OCI-M2 (cell line): Measurements from ENCODE around the gene AKAP8.
"Not testable (repeated sequence)": the region's sequence is repeated elsewhere in the genome, so short reads cannot be mapped to it uniquely, and the experiment has no call there.

Experiments used
- DNase-seq: peaks from one replicate; lab custom pipeline; 2025; ENCODE audit not compliant: unreplicated experiment; lab: John Stamatoyannopoulos, UW

Gene AKAP8

GRCh38 chr19:15335992-15336391 lies 43.6 kb downstream of the AKAP8 start:
- DNase-seq = not testable (repeated sequence)

- no peak for DNase-seq
Measured at GRCh38 chr19:15332311-15332996, 47.1 kb downstream of the AKAP8 start, which contains the start of gene BRD4. BRD4 (minus strand) TSS chr19:15332539; CDS start chr19:15273099, 59,440 bp downstream.

- DNase-seq = no peak
Measured at GRCh38 chr19:15331419-15332310, 47.9 kb downstream of the AKAP8 start.

GRCh38 chr19:15330801-15331418 lies 48.7 kb downstream of the AKAP8 start:
- no peak for DNase-seq

- DNase-seq = no peak
Measured at GRCh38 chr19:15328312-15328711, 51.3 kb downstream of the AKAP8 start.

- DNase-seq = no peak
Measured at GRCh38 chr19:15324791-15325519, 54.6 kb downstream of the AKAP8 start.

GRCh38 chr19:15323496-15324235 lies 55.9 kb downstream of the AKAP8 start:
- DNase-seq = no peak

- no peak for DNase-seq
Measured at GRCh38 chr19:15321739-15322138, 57.8 kb downstream of the AKAP8 start.

GRCh38 chr19:15320116-15320515 lies 59.5 kb downstream of the AKAP8 start:
- DNase-seq = no peak

- DNase-seq = no peak
Measured at GRCh38 chr19:15318241-15318691, 61.3 kb downstream of the AKAP8 start.

GRCh38 chr19:15317392-15318071 lies 62.1 kb downstream of the AKAP8 start:
- DNase-seq = no peak

- DNase-seq = no peak
Measured at GRCh38 chr19:15316498-15316897, 63.1 kb downstream of the AKAP8 start.

- DNase-seq = no peak
Measured at GRCh38 chr19:15315101-15315500, 64.5 kb downstream of the AKAP8 start.

- no peak for DNase-seq
Measured at GRCh38 chr19:15313649-15314279, 65.8 kb downstream of the AKAP8 start.

GRCh38 chr19:15307169-15307568 lies 72.4 kb downstream of the AKAP8 start:
- no peak for DNase-seq

GRCh38 chr19:15305582-15306334 lies 73.8 kb downstream of the AKAP8 start:
- no peak for DNase-seq

- DNase-seq = no peak
Measured at GRCh38 chr19:15304140-15304705, 75.4 kb downstream of the AKAP8 start.
